Measurements from ENCODE around the gene SPIB.

DNA sequence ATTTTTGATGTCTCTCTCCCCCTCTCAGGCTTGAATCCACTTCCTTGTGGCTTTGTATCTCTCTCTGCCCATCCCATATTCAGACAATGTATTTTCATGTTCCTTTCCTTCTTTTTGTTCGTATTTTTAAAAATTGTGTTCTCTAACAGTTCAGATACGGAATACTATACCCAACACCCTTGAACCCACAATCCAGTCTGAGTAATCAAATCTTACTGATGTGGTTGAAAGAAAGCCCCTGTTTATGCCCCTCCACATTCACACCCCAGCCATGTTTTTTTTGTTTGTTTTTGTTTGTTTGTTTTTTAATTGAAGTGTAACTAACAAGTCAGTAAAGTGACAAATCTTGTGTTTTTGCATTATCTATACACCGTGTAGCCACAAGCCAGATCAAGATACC is 1.4 kb downstream of the SPIB start:
- TF ChIP-seq, protein P1, sequence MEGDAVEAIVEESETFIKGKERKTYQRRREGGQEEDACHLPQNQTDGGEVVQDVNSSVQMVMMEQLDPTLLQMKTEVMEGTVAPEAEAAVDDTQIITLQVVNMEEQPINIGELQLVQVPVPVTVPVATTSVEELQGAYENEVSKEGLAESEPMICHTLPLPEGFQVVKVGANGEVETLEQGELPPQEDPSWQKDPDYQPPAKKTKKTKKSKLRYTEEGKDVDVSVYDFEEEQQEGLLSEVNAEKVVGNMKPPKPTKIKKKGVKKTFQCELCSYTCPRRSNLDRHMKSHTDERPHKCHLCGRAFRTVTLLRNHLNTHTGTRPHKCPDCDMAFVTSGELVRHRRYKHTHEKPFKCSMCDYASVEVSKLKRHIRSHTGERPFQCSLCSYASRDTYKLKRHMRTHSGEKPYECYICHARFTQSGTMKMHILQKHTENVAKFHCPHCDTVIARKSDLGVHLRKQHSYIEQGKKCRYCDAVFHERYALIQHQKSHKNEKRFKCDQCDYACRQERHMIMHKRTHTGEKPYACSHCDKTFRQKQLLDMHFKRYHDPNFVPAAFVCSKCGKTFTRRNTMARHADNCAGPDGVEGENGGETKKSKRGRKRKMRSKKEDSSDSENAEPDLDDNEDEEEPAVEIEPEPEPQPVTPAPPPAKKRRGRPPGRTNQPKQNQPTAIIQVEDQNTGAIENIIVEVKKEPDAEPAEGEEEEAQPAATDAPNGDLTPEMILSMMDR (IDR thresholded peaks at IDR 0.05): no peak
- no peak for TF ChIP-seq POLR2A (IDR thresholded peaks at IDR 0.05)
- TF ChIP-seq POLR2AphosphoS5 (IDR thresholded peaks at IDR 0.05): no peak
